GM19099 (cell line): ENCODE results near the gene WDR20.

ENCODE experiments used
- POLR2A ChIP-seq: IDR thresholded peaks from 3 replicates; pipeline ENCODE4 v1.6.1; 2011; ENCODE audit warnings: low read depth; ENCODE audit not compliant: insufficient read length; ENCODE audit errors: extremely low read depth

The WDR20 gene

GRCh38 chr14:102252834-102253801, 113.4 kb downstream of the WDR20 start:
- TF ChIP-seq POLR2A: no peak

- no peak for TF ChIP-seq POLR2A
Observed at GRCh38 chr14:102255401-102256190, 115.9 kb downstream of the WDR20 start.

GRCh38 chr14:102256716-102257115, 117.0 kb downstream of the WDR20 start:
- no peak for TF ChIP-seq POLR2A

- no peak for TF ChIP-seq POLR2A
Observed at GRCh38 chr14:102258136-102258535, 118.4 kb downstream of the WDR20 start.
